K562 (cell line): ENCODE data around the gene CD93.

Experiments used
- DNMT1 ChIP-seq: fragments of 450-650 bp; IDR thresholded peaks from 2 replicates; pipeline ENCODE4 v1.6.1; 2016; ENCODE audit warnings: antibody characterized with exemption, mild to moderate bottlenecking
- FIP1L1 ChIP-seq: fragments of 200-400 bp; formaldehyde crosslinking; IDR thresholded peaks from 2 replicates; pipeline ENCODE4 v1.6.1; 2018; ENCODE audit warnings: mild to moderate bottlenecking, low read depth, low read length; ENCODE audit not compliant: poor library complexity, severe bottlenecking
- FOS ChIP-seq: IDR thresholded peaks from 3 replicates; pipeline ENCODE4 v1.6.1; 2011; ENCODE audit not compliant: insufficient read length; ENCODE audit errors: extremely low read depth
- POLR2A ChIP-seq: fragments of 450-650 bp; conservative IDR thresholded peaks from 2 replicates; pipeline ENCODE4 v1.6.1; 2016
- TEAD2 ChIP-seq: fragments of 450-650 bp; IDR thresholded peaks from 2 replicates; pipeline ENCODE4 v1.6.1; 2016; ENCODE audit warnings: missing genetic modification characterization, control low read depth, missing compliant biosample characterization
- ZBTB1 ChIP-seq: sonication (generic); formaldehyde crosslinking; IDR thresholded peaks from 2 replicates; pipeline ENCODE4 v1.8.1; 2023; ENCODE audit warnings: missing genetic modification reagents, low read depth, mild to moderate bottlenecking, borderline replicate concordance
- ZNF263 ChIP-seq: sonication (generic); formaldehyde crosslinking; IDR thresholded peaks from 2 replicates; pipeline ENCODE4 v1.8.0; 2022; ENCODE audit warnings: mild to moderate bottlenecking, missing genetic modification reagents, borderline replicate concordance
- ZNF77 ChIP-seq: fragments of 250-450 bp; sonication (Bioruptor Pico); IDR thresholded peaks from 2 replicates; pipeline ENCODE4 v1.5.0; 2020
- TF ChIP-seq, protein P1 (sequence below): IDR thresholded peaks from 2 replicates; pipeline ENCODE4 v1.6.1; 2011; ENCODE audit not compliant: insufficient read length; ENCODE audit errors: extremely low read depth
- TF ChIP-seq, protein P2 (sequence below), 2 experiments: fragments of 450-650 bp; formaldehyde crosslinking in 1 of 2; IDR thresholded peaks; 2 replicates each; pipeline versions ENCODE4 v1.4.0 to v1.6.1; 2014 to 2020; ENCODE audit warnings: mild to moderate bottlenecking in 2 of 2, borderline replicate concordance in 1 of 2, low read depth in 1 of 2
- TF ChIP-seq, protein P3 (sequence below): sonication (generic); formaldehyde crosslinking; IDR thresholded peaks from 2 replicates; pipeline ENCODE4 v1.8.1; 2022; ENCODE audit warnings: missing genetic modification reagents

DNA sequence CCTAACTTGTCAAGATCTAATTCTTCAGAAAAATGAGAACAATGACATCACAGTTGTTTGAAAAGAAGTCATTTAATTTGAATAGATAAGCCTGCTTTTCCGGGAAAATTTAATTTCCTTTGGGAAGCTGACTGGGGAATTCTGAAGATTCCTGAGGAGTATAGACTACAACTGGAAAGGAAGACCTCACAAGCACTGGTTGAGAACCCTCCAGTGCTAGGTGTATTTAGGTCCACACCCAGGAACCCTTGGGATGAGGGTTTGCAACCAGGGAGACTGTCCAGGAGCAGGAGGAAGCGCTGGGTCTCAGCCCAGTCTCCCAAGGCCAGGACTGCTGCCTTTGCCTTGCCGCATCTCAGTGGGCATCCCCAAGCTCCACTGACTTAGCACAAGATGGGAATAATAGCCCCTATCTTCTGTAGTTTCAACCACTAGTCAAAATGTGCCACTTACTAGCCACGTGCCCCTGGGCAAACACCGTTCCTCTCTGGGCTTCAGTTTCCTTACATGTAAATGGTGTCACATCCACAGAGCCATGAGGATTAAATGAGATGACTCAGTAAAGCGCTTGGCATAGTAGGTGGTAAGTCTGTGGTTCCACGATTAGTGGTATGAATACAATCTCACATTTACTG, 6.9 kb upstream of the CD93 start:
- TF ChIP-seq ZBTB1 (CRISPR knock-in tag) (no peak), POLR2A (no peak), FOS (no peak), FIP1L1 (no peak), DNMT1 (no peak), ZNF263 (no peak), TEAD2 (tag) (no peak), ZNF77 (CRISPR knock-in tag) (no peak)
- TF ChIP-seq, protein P1, sequence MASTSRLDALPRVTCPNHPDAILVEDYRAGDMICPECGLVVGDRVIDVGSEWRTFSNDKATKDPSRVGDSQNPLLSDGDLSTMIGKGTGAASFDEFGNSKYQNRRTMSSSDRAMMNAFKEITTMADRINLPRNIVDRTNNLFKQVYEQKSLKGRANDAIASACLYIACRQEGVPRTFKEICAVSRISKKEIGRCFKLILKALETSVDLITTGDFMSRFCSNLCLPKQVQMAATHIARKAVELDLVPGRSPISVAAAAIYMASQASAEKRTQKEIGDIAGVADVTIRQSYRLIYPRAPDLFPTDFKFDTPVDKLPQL: no peak
- TF ChIP-seq, protein P2, sequence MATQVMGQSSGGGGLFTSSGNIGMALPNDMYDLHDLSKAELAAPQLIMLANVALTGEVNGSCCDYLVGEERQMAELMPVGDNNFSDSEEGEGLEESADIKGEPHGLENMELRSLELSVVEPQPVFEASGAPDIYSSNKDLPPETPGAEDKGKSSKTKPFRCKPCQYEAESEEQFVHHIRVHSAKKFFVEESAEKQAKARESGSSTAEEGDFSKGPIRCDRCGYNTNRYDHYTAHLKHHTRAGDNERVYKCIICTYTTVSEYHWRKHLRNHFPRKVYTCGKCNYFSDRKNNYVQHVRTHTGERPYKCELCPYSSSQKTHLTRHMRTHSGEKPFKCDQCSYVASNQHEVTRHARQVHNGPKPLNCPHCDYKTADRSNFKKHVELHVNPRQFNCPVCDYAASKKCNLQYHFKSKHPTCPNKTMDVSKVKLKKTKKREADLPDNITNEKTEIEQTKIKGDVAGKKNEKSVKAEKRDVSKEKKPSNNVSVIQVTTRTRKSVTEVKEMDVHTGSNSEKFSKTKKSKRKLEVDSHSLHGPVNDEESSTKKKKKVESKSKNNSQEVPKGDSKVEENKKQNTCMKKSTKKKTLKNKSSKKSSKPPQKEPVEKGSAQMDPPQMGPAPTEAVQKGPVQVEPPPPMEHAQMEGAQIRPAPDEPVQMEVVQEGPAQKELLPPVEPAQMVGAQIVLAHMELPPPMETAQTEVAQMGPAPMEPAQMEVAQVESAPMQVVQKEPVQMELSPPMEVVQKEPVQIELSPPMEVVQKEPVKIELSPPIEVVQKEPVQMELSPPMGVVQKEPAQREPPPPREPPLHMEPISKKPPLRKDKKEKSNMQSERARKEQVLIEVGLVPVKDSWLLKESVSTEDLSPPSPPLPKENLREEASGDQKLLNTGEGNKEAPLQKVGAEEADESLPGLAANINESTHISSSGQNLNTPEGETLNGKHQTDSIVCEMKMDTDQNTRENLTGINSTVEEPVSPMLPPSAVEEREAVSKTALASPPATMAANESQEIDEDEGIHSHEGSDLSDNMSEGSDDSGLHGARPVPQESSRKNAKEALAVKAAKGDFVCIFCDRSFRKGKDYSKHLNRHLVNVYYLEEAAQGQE (IDR thresholded peaks at IDR 0.05; ENCODE audit: borderline replicate concordance): no peak
- TF ChIP-seq, protein P2 (CRISPR knock-in tag; IDR thresholded peaks at IDR 0.05; ENCODE audit: low read depth): no peak
- TF ChIP-seq, protein P3, sequence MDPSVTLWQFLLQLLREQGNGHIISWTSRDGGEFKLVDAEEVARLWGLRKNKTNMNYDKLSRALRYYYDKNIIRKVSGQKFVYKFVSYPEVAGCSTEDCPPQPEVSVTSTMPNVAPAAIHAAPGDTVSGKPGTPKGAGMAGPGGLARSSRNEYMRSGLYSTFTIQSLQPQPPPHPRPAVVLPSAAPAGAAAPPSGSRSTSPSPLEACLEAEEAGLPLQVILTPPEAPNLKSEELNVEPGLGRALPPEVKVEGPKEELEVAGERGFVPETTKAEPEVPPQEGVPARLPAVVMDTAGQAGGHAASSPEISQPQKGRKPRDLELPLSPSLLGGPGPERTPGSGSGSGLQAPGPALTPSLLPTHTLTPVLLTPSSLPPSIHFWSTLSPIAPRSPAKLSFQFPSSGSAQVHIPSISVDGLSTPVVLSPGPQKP (CRISPR knock-in tag): no peak
